ENCODE measurements around the gene LRRC53. TPM values are rescaled to one million over a fixed set of nuclear protein-coding genes. Genes with fewer than 3 reads are reported as not detected.

Gene LRRC53
- total RNA-seq = not detected
- not detected for polyA plus RNA-seq
- long read RNA-seq, donor 1, partial matches to known transcripts = 0 of 1 reads
- long read RNA-seq, donor 1, other reads (novel, unspliced or antisense) = 1 of 1 reads
- long read RNA-seq, donor 2, partial matches to known transcripts = 0 of 1 reads
- long read RNA-seq, donor 2, other reads (novel, unspliced or antisense) = 1 of 1 reads
- long read RNA-seq, donor 3 = 0 reads
- long read RNA-seq, donor 4 = 0 reads

DNA sequence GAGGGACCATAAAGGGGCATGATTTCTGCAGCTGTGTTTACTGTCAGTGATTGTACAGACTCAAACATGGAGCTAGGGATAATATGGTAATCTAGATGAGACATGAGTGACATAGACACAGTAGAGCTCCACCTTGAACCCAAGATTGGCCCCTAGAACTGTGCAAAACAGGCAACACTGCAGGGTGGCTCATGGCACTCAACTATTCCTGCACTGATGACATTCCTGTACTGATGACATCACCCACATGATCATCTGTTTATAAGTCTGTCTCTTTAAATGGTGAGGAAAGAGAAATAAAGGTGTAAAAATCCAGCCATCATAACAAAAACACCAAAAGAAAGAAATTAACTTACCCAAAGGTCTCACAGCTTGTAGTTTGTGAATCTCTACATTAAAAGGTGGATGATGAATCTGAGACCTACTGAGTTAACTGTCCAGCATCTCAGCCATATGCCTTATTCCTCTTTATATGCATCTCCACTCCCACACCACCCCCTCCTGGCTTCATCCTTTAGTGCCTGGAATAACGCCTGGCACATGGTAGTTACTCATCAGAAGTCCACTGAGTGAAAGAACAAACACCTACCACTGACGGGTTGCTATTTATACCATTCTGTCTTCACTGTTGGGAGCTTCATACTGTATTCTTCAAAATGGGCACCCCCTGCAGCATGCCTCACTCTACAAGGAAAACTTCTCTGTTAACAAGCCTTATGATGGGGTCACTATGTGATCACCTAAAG, at the start of gene LRRC53:
TSS of gene LRRC53 (minus strand) at position 442 of the 746 bp plus-strand sequence. CDS start 29,262 bp downstream, outside the sequence.
- H3K9me3 ChIP-seq (ENCODE audit: control insufficient read depth, low read length) = no peaks in the 10 kb centered on the region
- H3K27ac ChIP-seq (ENCODE audit: low read length) = peak within 1 kb of the TSS; percentile 45
- intact Hi-C loops (cut with DNase I) = no loop called here
- H3K27me3 ChIP-seq (ENCODE audit: control insufficient read depth, insufficient read depth) = no peaks in the 10 kb centered on the region
- DNase-seq (no peak), ATAC-seq (peak in 1 of 2 donors; percentile 69)
- 36% methylated on average over 2 of the region's 2 CpGs for WGBS
- no peak within 1 kb of the TSS for H3K4me3 ChIP-seq (ENCODE audit: low read length)
- peaks cover 2% of the 10 kb centered on the region for H3K4me1 ChIP-seq (ENCODE audit: control insufficient read depth, insufficient read depth, low read length)

DNA sequence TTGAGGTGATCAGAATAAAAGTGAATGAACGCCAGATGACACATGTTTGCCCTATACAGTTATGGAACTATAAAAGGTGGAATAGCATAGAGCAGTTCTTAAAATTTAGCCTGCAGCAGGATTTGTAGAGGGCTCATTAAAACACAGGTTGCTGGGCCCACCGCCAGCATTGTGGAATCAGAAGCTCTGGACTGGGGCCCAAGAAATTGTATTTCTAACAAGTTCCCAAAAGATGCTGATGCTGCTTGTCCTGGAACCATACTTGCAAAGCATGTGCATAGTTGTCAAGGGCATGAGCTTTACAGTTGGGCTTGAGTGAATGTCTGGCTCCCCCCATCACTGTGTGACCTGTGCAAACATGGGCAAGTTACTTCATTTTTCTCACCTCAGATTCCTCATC, 37.5 kb upstream of the LRRC53 start:
- intact Hi-C loops (cut with DNase I) = no loop called here
- DNase-seq = no peak
- no peak for ATAC-seq
- H3K27me3 ChIP-seq (ENCODE audit: control insufficient read depth, insufficient read depth) = no peaks in the 10 kb centered on the region
- no peaks in the 10 kb centered on the region for H3K4me1 ChIP-seq (ENCODE audit: control insufficient read depth, insufficient read depth, low read length)
- no peak overlapping the region for H3K4me3 ChIP-seq (ENCODE audit: low read length)
- WGBS = 88% methylated on average over 2 of the region's 2 CpGs
- H3K27ac ChIP-seq (ENCODE audit: low read length) = no peak overlapping the region
- H3K9me3 ChIP-seq (ENCODE audit: control insufficient read depth, low read length) = no peaks in the 10 kb centered on the region

DNA sequence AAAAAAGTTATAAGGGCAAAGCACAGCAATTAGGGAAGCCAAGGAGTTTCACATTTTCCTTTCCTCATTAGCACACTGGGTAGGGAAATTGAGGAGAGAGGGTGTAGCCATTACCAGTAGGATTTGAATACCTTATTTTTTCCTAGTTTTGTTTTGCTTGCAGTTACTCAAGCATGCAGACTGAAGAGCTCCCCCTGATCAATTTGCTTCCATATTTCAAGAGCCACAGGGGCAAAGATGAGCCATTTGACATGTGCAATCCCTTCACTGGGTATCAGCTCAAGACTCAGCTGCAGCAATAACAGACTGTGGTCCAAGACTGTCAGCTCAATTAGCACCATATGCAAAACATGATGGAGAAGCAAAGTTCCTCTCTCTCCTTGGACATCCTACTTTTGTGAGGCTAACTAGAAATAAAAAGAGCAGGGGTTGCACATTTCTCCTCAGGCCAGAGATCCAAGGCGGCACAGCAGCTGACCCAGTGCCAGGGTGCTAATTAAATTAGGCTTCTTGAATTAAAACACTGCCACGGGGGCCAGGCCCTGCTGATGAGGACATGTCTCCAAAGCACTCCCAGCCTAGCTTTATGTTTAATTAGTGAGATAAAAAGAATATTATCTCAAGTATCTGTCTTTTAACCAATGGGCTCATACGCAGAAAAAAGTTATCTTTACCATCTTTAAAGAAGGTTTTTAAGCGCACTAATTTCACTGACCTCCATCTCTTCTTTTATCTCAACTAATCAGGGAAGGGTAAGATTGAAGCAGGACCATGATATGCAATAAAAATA, 36.7 kb upstream of the LRRC53 start:
- intact Hi-C loops (cut with DNase I) = no loop called here
- WGBS = 68% methylated on average over 4 of the region's 4 CpGs
- Histone ChIP-seq H3K4me3 (ENCODE audit: low read length) (no peak overlapping the region), H3K27ac (ENCODE audit: low read length) (no peak overlapping the region), H3K9me3 (ENCODE audit: control insufficient read depth, low read length) (no peaks in the 10 kb centered on the region), H3K27me3 (ENCODE audit: control insufficient read depth, insufficient read depth) (no peaks in the 10 kb centered on the region), H3K4me1 (ENCODE audit: control insufficient read depth, insufficient read depth, low read length) (no peaks in the 10 kb centered on the region)
- DNase-seq (no peak), ATAC-seq (no peak)

- intact Hi-C loops (cut with DNase I) = no loop called here
- no peak for ATAC-seq
- 92% methylated on average over 2 of the region's 2 CpGs for WGBS
Measured at GRCh38 chr1:74545821-74546220, 33.4 kb upstream of the LRRC53 start.

GRCh38 chr1:74534241-74534640, 21.8 kb upstream of the LRRC53 start:
- no peaks in the 10 kb centered on the region for H3K4me1 ChIP-seq (ENCODE audit: control insufficient read depth, insufficient read depth, low read length)
- H3K27ac ChIP-seq (ENCODE audit: low read length) = no peak overlapping the region
- H3K4me3 ChIP-seq (ENCODE audit: low read length) = no peak overlapping the region
- H3K9me3 ChIP-seq (ENCODE audit: control insufficient read depth, low read length) = no peaks in the 10 kb centered on the region
- 62% methylated on average over 3 of the region's 3 CpGs for WGBS
- ATAC-seq (no peak), DNase-seq (no peak)
- intact Hi-C loops (cut with DNase I) = no loop called here
- no peaks in the 10 kb centered on the region for H3K27me3 ChIP-seq (ENCODE audit: control insufficient read depth, insufficient read depth)

More at GRCh38 chr1:74545821-74546220, 33.4 kb upstream of the LRRC53 start:
- no peak overlapping the region for H3K4me3 ChIP-seq (ENCODE audit: low read length)
- no peak for DNase-seq
- no peak overlapping the region for H3K27ac ChIP-seq (ENCODE audit: low read length)
- no peaks in the 10 kb centered on the region for H3K27me3 ChIP-seq (ENCODE audit: control insufficient read depth, insufficient read depth)
- H3K4me1 ChIP-seq (ENCODE audit: control insufficient read depth, insufficient read depth, low read length) = no peaks in the 10 kb centered on the region
- H3K9me3 ChIP-seq (ENCODE audit: control insufficient read depth, low read length) = no peaks in the 10 kb centered on the region

DNA sequence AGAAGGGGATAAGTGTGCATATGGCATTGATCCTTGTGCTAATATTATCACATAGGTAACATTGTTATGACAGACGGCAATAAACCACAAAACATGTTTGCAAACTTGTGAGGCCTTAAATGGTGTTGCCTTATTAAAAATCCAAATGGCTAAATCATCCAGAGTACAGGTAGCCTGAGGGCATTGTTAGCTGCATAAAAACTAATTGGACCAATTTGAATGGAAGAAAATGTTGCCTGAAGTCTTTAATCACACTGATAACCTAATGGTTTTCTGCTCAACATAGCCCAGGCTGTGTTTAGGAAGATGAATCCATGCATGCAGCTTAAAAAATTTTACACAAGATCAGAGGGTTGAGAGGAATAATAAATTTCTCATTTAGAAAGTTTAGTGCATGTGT, 19.4 kb upstream of the LRRC53 start:
- H3K9me3 ChIP-seq (ENCODE audit: control insufficient read depth, low read length) = no peaks in the 10 kb centered on the region
- no peaks in the 10 kb centered on the region for H3K4me1 ChIP-seq (ENCODE audit: control insufficient read depth, insufficient read depth, low read length)
- intact Hi-C loops (cut with DNase I) = no loop called here
- no peaks in the 10 kb centered on the region for H3K27me3 ChIP-seq (ENCODE audit: control insufficient read depth, insufficient read depth)
- 85% methylated on average over 1 of the region's 1 CpG for WGBS
- ATAC-seq (no peak), DNase-seq (no peak)
- H3K4me3 ChIP-seq (ENCODE audit: low read length) = no peak overlapping the region
- no peak overlapping the region for H3K27ac ChIP-seq (ENCODE audit: low read length)

DNA sequence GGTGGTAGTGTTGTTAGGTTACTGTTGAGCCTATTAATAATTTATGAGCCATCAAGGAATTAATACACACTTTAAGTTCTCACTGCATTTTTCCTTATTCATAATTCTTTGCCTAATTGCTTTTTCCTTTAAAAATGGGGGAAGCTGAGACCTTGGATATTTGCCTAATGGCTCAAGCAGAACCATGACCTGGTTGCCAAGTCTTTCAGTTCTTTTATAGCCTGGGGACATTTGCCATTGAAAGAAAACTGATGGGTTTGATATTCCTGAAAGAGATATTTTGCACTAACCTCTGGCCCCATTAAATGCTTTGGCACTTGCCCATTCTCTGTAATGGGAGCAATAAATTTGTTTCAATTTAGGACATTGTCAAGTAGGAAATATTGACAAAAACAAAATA, 18.5 kb upstream of the LRRC53 start:
- no peak overlapping the region for H3K4me3 ChIP-seq (ENCODE audit: low read length)
- no peaks in the 10 kb centered on the region for H3K27me3 ChIP-seq (ENCODE audit: control insufficient read depth, insufficient read depth)
- intact Hi-C loops (cut with DNase I) = no loop called here
- H3K9me3 ChIP-seq (ENCODE audit: control insufficient read depth, low read length) = no peaks in the 10 kb centered on the region
- H3K4me1 ChIP-seq (ENCODE audit: control insufficient read depth, insufficient read depth, low read length) = no peaks in the 10 kb centered on the region
- ATAC-seq (no peak), DNase-seq (no peak)
- H3K27ac ChIP-seq (ENCODE audit: low read length) = no peak overlapping the region

DNA sequence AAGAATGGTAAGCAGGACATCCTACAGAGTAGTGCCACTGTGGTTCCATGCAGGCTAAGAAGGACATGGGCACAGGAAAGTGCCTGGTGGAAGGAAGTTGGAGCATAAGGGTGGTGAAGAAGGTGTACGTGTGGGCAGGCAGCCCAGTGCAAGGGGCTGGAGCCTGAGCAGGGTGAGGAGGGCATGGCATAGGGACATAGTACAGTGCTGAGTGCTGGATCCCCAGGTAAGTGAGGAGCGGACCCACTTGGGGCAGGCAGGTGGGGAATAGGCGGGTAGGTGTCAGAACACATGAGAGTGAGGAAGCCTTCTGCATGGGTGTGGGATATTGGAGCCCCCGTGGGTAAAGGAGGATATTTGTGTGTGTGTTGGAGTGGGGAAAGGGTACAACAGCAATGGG, 15.7 kb upstream of the LRRC53 start:
- DNase-seq (no peak), ATAC-seq (peak in 1 of 2 donors; percentile 24)
- 92% methylated on average over 4 of the region's 4 CpGs for WGBS
- peaks cover 4% of the 10 kb centered on the region for H3K4me1 ChIP-seq (ENCODE audit: control insufficient read depth, insufficient read depth, low read length)
- intact Hi-C loops (cut with DNase I) = no loop called here
- H3K27ac ChIP-seq (ENCODE audit: low read length) = no peak overlapping the region
- H3K27me3 ChIP-seq (ENCODE audit: control insufficient read depth, insufficient read depth) = no peaks in the 10 kb centered on the region
- H3K9me3 ChIP-seq (ENCODE audit: control insufficient read depth, low read length) = no peaks in the 10 kb centered on the region
- H3K4me3 ChIP-seq (ENCODE audit: low read length) = no peak overlapping the region

DNA sequence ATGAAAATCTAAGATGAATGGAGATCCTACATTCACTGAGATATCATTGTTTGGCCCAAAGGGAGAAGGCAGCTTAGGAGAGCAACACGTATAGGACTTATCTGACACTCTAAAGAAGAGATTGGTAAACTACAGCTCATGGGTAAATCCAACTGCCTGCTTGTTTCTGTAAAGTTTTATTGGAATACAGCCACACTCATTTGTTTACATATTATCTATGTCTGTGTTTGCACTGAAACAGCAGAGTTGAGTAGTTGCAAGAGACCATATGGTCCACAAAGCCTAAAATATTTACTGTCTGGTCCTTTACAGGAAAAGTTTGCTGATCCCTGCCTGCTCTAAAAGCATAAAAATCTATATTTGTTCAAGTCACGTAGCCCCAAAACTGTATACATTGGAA, 14.3 kb upstream of the LRRC53 start:
- ATAC-seq (no peak), DNase-seq (no peak)
- Histone ChIP-seq H3K4me1 (ENCODE audit: control insufficient read depth, insufficient read depth, low read length) (peaks cover 4% of the 10 kb centered on the region), H3K27me3 (ENCODE audit: control insufficient read depth, insufficient read depth) (no peaks in the 10 kb centered on the region), H3K4me3 (ENCODE audit: low read length) (no peak overlapping the region), H3K27ac (ENCODE audit: low read length) (no peak overlapping the region), H3K9me3 (ENCODE audit: control insufficient read depth, low read length) (no peaks in the 10 kb centered on the region)
- WGBS = 45% methylated on average over 2 of the region's 2 CpGs
- intact Hi-C loops (cut with DNase I) = no loop called here

- ATAC-seq (no peak), DNase-seq (no peak)
- intact Hi-C loops (cut with DNase I) = no loop called here
- WGBS = 68% methylated on average over 2 of the region's 2 CpGs
- no peaks in the 10 kb centered on the region for H3K27me3 ChIP-seq (ENCODE audit: control insufficient read depth, insufficient read depth)
- H3K4me3 ChIP-seq (ENCODE audit: low read length) = no peak overlapping the region
- H3K27ac ChIP-seq (ENCODE audit: low read length) = no peak overlapping the region
- peaks cover 4% of the 10 kb centered on the region for H3K4me1 ChIP-seq (ENCODE audit: control insufficient read depth, insufficient read depth, low read length)
- no peaks in the 10 kb centered on the region for H3K9me3 ChIP-seq (ENCODE audit: control insufficient read depth, low read length)
Measured at GRCh38 chr1:74523873-74524480, 11.6 kb upstream of the LRRC53 start.

DNA sequence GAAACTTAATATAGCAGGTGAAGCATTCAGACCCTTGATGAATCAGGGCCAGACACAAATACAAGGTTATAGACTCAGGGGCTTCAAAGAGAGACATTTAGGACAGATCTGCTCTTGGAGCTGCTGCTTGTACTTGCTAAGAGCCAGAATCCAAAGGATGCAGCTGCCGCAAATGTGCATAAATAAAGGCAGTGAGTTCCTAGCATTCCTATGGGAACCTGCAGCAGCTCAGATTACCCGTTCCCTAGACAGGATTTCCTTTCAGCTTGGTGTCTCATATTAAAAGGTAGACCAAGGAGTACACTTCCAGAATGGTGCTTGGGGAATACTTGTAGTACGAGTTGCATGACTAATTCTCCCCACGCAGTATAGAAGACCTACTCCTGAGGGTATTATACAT, 9.7 kb upstream of the LRRC53 start:
- H3K9me3 ChIP-seq (ENCODE audit: control insufficient read depth, low read length) = no peaks in the 10 kb centered on the region
- H3K27me3 ChIP-seq (ENCODE audit: control insufficient read depth, insufficient read depth) = no peaks in the 10 kb centered on the region
- peaks cover 4% of the 10 kb centered on the region for H3K4me1 ChIP-seq (ENCODE audit: control insufficient read depth, insufficient read depth, low read length)
- DNase-seq (no peak), ATAC-seq (no peak)
- intact Hi-C loops (cut with DNase I) = no loop called here
- 33% methylated on average over 4 of the region's 4 CpGs for WGBS
- H3K27ac ChIP-seq (ENCODE audit: low read length) = no peak overlapping the region
- H3K4me3 ChIP-seq (ENCODE audit: low read length) = no peak overlapping the region

Data from right cardiac atrium (tissue), 5 donors.